GM19043 (cell line): ENCODE results near the gene ARID1B.
"Not testable (repeated sequence)": the region's sequence is repeated elsewhere in the genome, so short reads cannot be mapped to it uniquely, and the experiment has no call there.

Source experiments
- ATAC-seq: cut with Tn5 transposase; IDR thresholded peaks from one replicate; pipeline ENCODE4 v1.9.1; 2021; ENCODE audit warnings: low read depth; ENCODE audit not compliant: unreplicated experiment

The ARID1B gene

GRCh38 chr6:156925718-156926607 is 148.8 kb downstream of the ARID1B start:
- peak; percentile 87 for ATAC-seq

GRCh38 chr6:156928126-156928525 is 150.9 kb downstream of the ARID1B start:
- ATAC-seq, result no peak

GRCh38 chr6:156928972-156929371 is 151.8 kb downstream of the ARID1B start:
- ATAC-seq, result no peak

- ATAC-seq, result no peak
Observed at GRCh38 chr6:156931283-156931682, 154.1 kb downstream of the ARID1B start.

GRCh38 chr6:156933201-156934068 is 156.3 kb downstream of the ARID1B start:
- ATAC-seq, result no peak

- ATAC-seq, result no peak
Observed at GRCh38 chr6:156934069-156934460, 156.9 kb downstream of the ARID1B start.

GRCh38 chr6:156935000-156935399 is 157.8 kb downstream of the ARID1B start:
- no peak for ATAC-seq

GRCh38 chr6:156938143-156938542 is 161.0 kb downstream of the ARID1B start:
- no peak for ATAC-seq

GRCh38 chr6:156940221-156940620 is 163.0 kb downstream of the ARID1B start:
- ATAC-seq, result no peak

- no peak for ATAC-seq
Observed at GRCh38 chr6:156942266-156942665, 165.1 kb downstream of the ARID1B start.

- ATAC-seq, result no peak
Observed at GRCh38 chr6:156943166-156943565, 166.0 kb downstream of the ARID1B start.

- no peak for ATAC-seq
Observed at GRCh38 chr6:156943816-156944215, 166.6 kb downstream of the ARID1B start.

- no peak for ATAC-seq
Observed at GRCh38 chr6:156944412-156944811, 167.2 kb downstream of the ARID1B start.

- not testable (repeated sequence) for ATAC-seq
Observed at GRCh38 chr6:156945789-156946172, 168.6 kb downstream of the ARID1B start.

- no peak for ATAC-seq
Observed at GRCh38 chr6:156946370-156946936, 169.3 kb downstream of the ARID1B start.

GRCh38 chr6:156948277-156948676 is 171.1 kb downstream of the ARID1B start:
- ATAC-seq, result no peak

GRCh38 chr6:156948807-156949206 is 171.6 kb downstream of the ARID1B start:
- no peak for ATAC-seq

GRCh38 chr6:156949376-156949775 is 172.2 kb downstream of the ARID1B start:
- no peak for ATAC-seq

- ATAC-seq, result no peak
Observed at GRCh38 chr6:156950084-156950483, 172.9 kb downstream of the ARID1B start.

GRCh38 chr6:156950531-156950930 is 173.4 kb downstream of the ARID1B start:
- no peak for ATAC-seq

- ATAC-seq, result no peak
Observed at GRCh38 chr6:156952401-156952800, 175.2 kb downstream of the ARID1B start.
